Measurements from ENCODE around the gene IDI1.

- TF ChIP-seq CTCF (conservative IDR thresholded peaks at IDR 0.05; ENCODE audit: low read depth, low read length): no peak
- no peak for TF ChIP-seq EZH2phosphoT487 (IDR thresholded peaks at IDR 0.05; ENCODE audit: borderline replicate concordance, low read length)
- TF ChIP-seq EZH2 (IDR thresholded peaks at IDR 0.05; ENCODE audit: low read length, unreplicated experiment): no peak
These were observed 8.8 kb downstream of the IDI1 start for GRCh38 chr10:1040133-1040532.

All from PC-3 (cell line).